Stomach (tissue), 9 donors: ENCODE results near the gene ARL16. TPM values are rescaled to one million over a fixed set of nuclear protein-coding genes. Genes with fewer than 3 reads are reported as not detected.

Experiments used
- DNase-seq, 2 donors: peaks; one replicate each; pipeline versions ENCODE4 v3.0.0 to v3.0.0-alpha.2; 2013 to 2019
- H3K27ac ChIP-seq, 5 donors: fragments of 200-600 bp in 4 of 5; sonication (generic) in 4 of 5; one replicate each; pipeline ENCODE4 v1.5.1; 2013 to 2019; ENCODE audit warnings: mild to moderate bottlenecking in 1 of 5, moderate library complexity in 1 of 5
- H3K27me3 ChIP-seq, 3 donors: fragments of 200-600 bp; sonication (generic); one replicate each; pipeline ENCODE4 v1.5.1; 2017 to 2019; ENCODE audit warnings: mixed run types in 1 of 3
- H3K36me3 ChIP-seq, 4 donors: fragments of 200-600 bp; sonication (generic); 1 replicate in 3 of 4; 2 replicates in 1 of 4; pipeline ENCODE4 v1.5.1; 2016 to 2019
- H3K4me1 ChIP-seq, 4 donors: fragments of 200-600 bp; sonication (generic); one replicate each; pipeline ENCODE4 v1.5.1; 2016 to 2019
- H3K4me3 ChIP-seq, 4 donors: fragments of 200-600 bp; sonication (generic) in 3 of 4; one replicate each; pipeline ENCODE4 v1.5.1; 2016 to 2019; ENCODE audit warnings: mild to moderate bottlenecking in 1 of 4
- H3K9me3 ChIP-seq, 4 donors: fragments of 200-600 bp; sonication (generic); one replicate each; pipeline ENCODE4 v1.5.1; 2016 to 2019
- EP300 ChIP-seq: sonication (generic); formaldehyde crosslinking; IDR thresholded peaks from one replicate; pipeline ENCODE4 v1.6.1; 2017; ENCODE audit warnings: antibody characterized with exemption
- POLR2A ChIP-seq, 4 donors: fragments of 450-650 bp; IDR thresholded peaks; one replicate each; pipeline ENCODE4 v1.6.1; 2016; ENCODE audit warnings: antibody characterized with exemption in 4 of 4, control low read depth in 2 of 4, mild to moderate bottlenecking in 1 of 4, moderate library complexity in 1 of 4
- POLR2AphosphoS5 ChIP-seq, 3 donors: sonication (generic); formaldehyde crosslinking; IDR thresholded peaks; one replicate each; pipeline ENCODE4 v1.6.1; 2016; ENCODE audit warnings: antibody characterized with exemption in 3 of 3
- WGBS, 5 donors: extraction: QIAGEN DNeasy Blood & Tissue Kit in 3 of 5; methylation state at CpG; one replicate each; pipeline versions ENCODE4 v1.1.5 to v1.1.7; 2013 to 2018; 5-methylcytosine and 5-hydroxymethylcytosine counted together
- intact Hi-C: fragments of 100-400 bp; cut with DNase I; formaldehyde crosslinking; loops from one replicate; pipeline ENCODE4 v1.15.1; 2023; ENCODE audit warnings: low total_unique reads
- polyA plus RNA-seq, 3 donors: library from polyadenylated mRNA; stranded (reverse); fragments of 200-250 nt; gene quantifications; one replicate each; pipeline ENCODE4 v1.2.3, GENCODE V29; 2013
- total RNA-seq, 5 donors: library from RNA; depleted of rRNA; stranded (reverse); fragments of >200 nt; gene quantifications; one replicate each; pipeline versions ENCODE4 v1.1.0 to v1.2.3, GENCODE V29; 2014 to 2016
- TF ChIP-seq, protein P1 (sequence below), 7 experiments: fragments of 450-650 bp in 4 of 7; fragments of 200-600 bp in 3 of 7; sonication (generic) in 3 of 7; IDR thresholded peaks; one replicate each; pipeline ENCODE4 v1.5.1; 2016 to 2019; ENCODE audit warnings: antibody characterized with exemption in 7 of 7, control low read depth in 2 of 7, mild to moderate bottlenecking in 1 of 7
- donor health status: healthy with polysubstance abuse.
- donor health status: Bipolar disorder and iron deficiency.
- donor health status: healthy.

Gene ARL16
- total and polyA plus RNA-seq, 8 donors: 8.1 to 109 (median 39.8) TPM

DNA sequence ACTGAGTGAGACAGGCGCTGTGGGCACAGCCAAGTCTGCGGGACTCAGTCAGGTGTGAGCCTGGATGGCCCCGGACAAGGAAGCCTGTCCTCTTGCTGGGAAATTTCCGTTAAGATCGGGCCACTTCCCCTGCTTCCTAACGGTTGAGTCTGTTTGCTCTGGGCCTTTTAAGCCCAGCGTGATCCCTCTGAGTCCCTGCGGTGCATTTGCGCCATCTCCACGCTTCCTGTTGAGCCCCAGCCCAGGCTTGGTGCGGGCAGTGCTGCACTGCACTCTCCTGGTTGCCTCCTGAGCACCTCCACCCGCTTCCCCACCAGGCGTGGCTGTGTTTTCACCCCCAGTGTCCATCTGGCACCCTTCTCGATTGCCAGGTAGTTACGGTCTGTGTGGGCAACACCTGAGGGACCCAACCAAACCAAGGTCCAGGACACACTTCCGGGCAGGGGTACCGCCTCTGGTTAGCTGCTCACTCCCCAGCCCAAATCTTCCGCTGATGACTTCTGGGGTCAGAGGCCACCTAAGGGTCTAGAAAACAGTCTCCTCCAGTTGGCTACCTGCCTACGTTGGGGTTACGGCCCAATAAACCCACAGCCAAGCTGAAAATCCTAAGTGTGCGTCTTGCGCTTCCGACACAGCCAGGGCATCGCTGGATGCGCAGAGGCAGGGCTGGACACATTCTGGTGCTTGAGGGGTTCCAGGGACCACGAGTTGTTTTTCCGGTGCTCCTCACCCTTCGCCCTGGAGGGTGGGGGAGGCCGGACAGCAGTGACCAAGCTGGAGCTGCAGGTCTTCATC is 27.1 kb upstream of the ARL16 start:
- Histone ChIP-seq H3K27me3 (no peaks in the 10 kb centered on the region), H3K4me1 (peaks cover 40 to 54% (median 48%) of the 10 kb centered on the region in 4 donors), H3K9me3 (no peaks in the 10 kb centered on the region), H3K27ac (peak overlapping the region; percentile 77 to 90 (median 85)), H3K4me3 (peak overlapping the region in 3 of 4 donors; percentile 61 to 91 (median 82)), H3K36me3 (peaks cover 23 to 35% (median 27%) of the 10 kb centered on the region in 4 donors)
- TF ChIP-seq, protein P1, sequence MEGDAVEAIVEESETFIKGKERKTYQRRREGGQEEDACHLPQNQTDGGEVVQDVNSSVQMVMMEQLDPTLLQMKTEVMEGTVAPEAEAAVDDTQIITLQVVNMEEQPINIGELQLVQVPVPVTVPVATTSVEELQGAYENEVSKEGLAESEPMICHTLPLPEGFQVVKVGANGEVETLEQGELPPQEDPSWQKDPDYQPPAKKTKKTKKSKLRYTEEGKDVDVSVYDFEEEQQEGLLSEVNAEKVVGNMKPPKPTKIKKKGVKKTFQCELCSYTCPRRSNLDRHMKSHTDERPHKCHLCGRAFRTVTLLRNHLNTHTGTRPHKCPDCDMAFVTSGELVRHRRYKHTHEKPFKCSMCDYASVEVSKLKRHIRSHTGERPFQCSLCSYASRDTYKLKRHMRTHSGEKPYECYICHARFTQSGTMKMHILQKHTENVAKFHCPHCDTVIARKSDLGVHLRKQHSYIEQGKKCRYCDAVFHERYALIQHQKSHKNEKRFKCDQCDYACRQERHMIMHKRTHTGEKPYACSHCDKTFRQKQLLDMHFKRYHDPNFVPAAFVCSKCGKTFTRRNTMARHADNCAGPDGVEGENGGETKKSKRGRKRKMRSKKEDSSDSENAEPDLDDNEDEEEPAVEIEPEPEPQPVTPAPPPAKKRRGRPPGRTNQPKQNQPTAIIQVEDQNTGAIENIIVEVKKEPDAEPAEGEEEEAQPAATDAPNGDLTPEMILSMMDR (IDR thresholded peaks at IDR 0.05): no peak
- TF ChIP-seq EP300 (no peak), POLR2AphosphoS5 (IDR thresholded peaks at IDR 0.05) (no peak), POLR2A (IDR thresholded peaks at IDR 0.05) (no peak)
- intact Hi-C loops: no loop called here
- 9 to 16% (median 14%) methylated on average over 21 to 29 of the region's 29 CpGs for WGBS, 5 donors
- DNase-seq: peak in 1 of 2 donors; percentile 59

DNA sequence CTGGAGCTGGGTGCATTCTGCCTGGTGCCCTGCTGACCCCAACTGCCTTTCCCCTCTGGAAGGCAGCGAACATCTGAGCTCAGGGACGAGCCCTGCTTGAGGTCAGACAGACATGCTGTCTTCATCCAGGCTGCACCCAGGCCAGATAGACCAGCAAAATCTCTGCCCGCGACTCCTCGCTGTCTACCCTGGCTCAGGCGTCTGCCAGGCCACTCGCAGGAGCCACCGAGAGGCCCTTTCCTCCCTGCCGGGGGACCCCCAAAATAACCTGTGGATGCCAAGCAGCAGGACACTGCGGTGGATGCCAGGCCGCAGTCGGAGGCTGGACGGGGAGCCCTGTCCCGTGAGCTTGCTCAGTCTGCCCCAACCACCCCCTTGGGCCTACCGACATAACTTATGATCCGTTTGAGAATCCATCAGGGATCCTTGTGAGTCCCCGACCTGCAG is 25.2 kb upstream of the ARL16 start:
- no peak for TF ChIP-seq POLR2AphosphoS5 (IDR thresholded peaks at IDR 0.05)
- H3K4me1 ChIP-seq: peaks cover 38 to 51% (median 47%) of the 10 kb centered on the region in 4 donors
- peaks cover 30 to 37% (median 33%) of the 10 kb centered on the region in 4 donors for H3K36me3 ChIP-seq
- H3K27ac ChIP-seq: no peak overlapping the region
- no peak for DNase-seq
- 88 to 95% (median 91%) methylated on average over 13 to 17 of the region's 17 CpGs for WGBS, 5 donors
- no peaks in the 10 kb centered on the region for H3K27me3 ChIP-seq
- H3K9me3 ChIP-seq: no peaks in the 10 kb centered on the region
- intact Hi-C loops: no loop called here
- no peak overlapping the region for H3K4me3 ChIP-seq

DNA sequence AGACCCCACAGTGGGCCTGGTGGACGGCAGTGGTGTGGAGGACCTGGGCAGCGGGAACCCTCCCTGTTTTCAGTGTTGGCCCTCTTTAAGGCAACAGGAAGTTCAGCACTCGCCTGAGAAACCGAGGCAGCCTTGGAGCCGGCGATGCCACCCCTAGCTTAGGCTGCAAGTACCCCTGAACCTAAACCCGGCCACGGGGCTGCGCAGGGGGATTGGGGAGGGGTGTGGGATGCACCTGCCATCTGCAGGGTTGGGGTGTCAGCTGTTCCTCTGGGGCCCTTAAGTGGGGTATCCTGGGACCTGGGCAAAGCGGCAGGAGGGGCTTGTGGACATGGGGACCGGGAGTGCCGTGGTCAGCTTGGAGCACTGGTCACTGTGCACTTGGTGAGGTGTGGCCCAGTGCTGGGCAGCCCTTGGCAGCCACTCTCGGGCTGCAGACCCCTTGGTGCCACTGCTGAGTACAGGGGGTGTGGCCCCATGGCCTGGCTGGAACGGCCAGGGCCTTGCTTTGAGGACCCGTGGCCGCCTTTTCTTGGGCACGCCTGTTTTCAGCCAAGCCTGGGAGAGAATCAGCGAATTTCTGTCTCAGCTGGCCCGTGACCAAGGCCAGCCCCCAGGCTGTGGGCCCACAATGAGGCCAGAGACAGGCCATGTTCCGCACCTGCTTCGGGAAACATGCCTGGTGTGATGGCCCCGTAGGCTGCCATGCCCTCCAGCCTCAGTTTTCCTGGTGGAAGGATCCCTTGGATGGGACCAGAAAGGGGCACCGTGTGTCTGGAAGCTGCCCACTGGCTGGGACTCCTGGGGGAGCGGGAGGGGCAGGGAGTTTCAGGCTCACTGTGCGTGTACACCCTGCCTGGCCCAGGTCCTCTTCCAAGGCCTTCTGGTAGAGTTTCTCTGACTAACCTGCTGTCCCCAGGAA is 24.4 kb upstream of the ARL16 start:
- H3K4me3 ChIP-seq: no peak overlapping the region

DNA sequence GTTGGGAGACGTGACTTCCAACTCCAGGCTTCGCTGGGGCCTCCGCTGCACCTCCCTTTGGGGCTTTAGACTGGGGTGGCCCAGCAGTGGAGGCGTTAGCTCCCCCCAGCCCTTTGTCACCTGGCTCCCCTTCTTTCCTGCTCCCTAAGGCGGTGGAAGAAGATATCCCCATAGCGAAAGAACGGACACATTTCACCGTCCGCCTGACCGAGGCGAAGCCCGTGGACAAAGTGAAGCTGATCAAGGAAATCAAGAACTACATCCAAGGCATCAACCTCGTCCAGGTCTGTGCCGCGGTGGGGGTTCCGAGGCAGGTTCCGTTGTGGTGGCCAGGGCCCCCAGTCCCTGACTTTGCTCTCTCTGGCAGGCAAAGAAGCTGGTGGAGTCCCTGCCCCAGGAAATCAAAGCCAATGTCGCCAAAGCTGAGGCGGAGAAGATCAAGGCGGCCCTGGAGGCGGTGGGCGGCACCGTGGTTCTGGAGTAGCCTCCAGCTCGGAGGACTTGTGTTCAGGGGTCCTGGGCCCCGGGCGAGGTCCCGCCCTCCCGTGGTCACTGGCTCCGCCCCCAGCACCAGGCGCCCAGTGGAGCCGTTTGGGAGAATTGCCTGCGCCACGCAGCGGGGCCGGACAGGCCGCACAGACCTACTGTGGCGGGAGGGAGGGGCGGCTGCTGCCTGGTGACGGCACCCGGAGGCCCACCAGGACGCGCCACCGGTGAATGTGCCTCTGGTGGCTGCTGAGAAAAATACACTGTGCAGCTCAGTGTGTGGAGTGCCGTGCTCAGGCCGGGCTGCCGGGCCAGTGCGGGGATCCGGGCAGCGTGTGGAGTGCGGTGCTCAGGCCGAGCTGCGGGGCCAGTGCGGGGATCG is 23.4 kb upstream of the ARL16 start:
- no peaks in the 10 kb centered on the region for H3K27me3 ChIP-seq
- no peak for TF ChIP-seq EP300
- no peak for TF ChIP-seq POLR2AphosphoS5 (IDR thresholded peaks at IDR 0.05)
- no peak for TF ChIP-seq POLR2A (IDR thresholded peaks at IDR 0.05)
- TF ChIP-seq, protein P1 (IDR thresholded peaks at IDR 0.05): no peak
- no peak overlapping the region for H3K4me3 ChIP-seq
- H3K4me1 ChIP-seq: peaks cover 34 to 46% (median 44%) of the 10 kb centered on the region in 4 donors
- peaks cover 30 to 38% (median 33%) of the 10 kb centered on the region in 4 donors for H3K36me3 ChIP-seq
- WGBS, 5 donors: 89 to 93% (median 92%) methylated on average over 34 to 54 of the region's 54 CpGs
- H3K27ac ChIP-seq: no peak overlapping the region
- no peak for DNase-seq
- intact Hi-C loops: no loop called here
- H3K9me3 ChIP-seq: no peaks in the 10 kb centered on the region

More for the DNA sequence above, 24.4 kb upstream of the ARL16 start:
- 85 to 90% (median 86%) methylated on average over 19 to 25 of the region's 25 CpGs for WGBS, 5 donors
- Histone ChIP-seq H3K27me3 (no peaks in the 10 kb centered on the region), H3K36me3 (peaks cover 30 to 37% (median 33%) of the 10 kb centered on the region in 4 donors), H3K4me1 (peaks cover 33 to 46% (median 44%) of the 10 kb centered on the region in 4 donors), H3K9me3 (no peaks in the 10 kb centered on the region), H3K27ac (no peak overlapping the region)
- no peak for DNase-seq
- TF ChIP-seq POLR2AphosphoS5 (IDR thresholded peaks at IDR 0.05) (no peak), EP300 (no peak), POLR2A (IDR thresholded peaks at IDR 0.05) (no peak)
- TF ChIP-seq, protein P1 (IDR thresholded peaks at IDR 0.05): no peak
- intact Hi-C loops: no loop called here
